AG09319 (cell line): ENCODE measurements around the gene CCDC6.

Experiments used
- DNase-seq: peaks from one replicate; pipeline ENCODE4 v3.0.0-alpha.2; 2010; ENCODE audit warnings: low read depth; ENCODE audit errors: extremely low read depth
- CTCF ChIP-seq: IDR thresholded peaks from 2 replicates; pipeline ENCODE4 v1.5.1; 2011; ENCODE audit warnings: low read depth, mild to moderate bottlenecking, inconsistent platforms, low read length, moderate library complexity

CCDC6 gene

GRCh38 chr10:59833810-59834209, 72.5 kb downstream of the CCDC6 start:
- TF ChIP-seq CTCF, result no peak
- DNase-seq, result no peak

GRCh38 chr10:59832506-59832905, 73.8 kb downstream of the CCDC6 start:
- no peak for DNase-seq
- TF ChIP-seq CTCF, result no peak

GRCh38 chr10:59831658-59832503, 74.5 kb downstream of the CCDC6 start:
- no peak for TF ChIP-seq CTCF
- no peak for DNase-seq

- TF ChIP-seq CTCF, result peak; percentile 89
- DNase-seq, result no peak
These were observed 75.6 kb downstream of the CCDC6 start for GRCh38 chr10:59830601-59831259.

GRCh38 chr10:59829601-59830000, 76.8 kb downstream of the CCDC6 start:
- no peak for TF ChIP-seq CTCF
- DNase-seq, result no peak

GRCh38 chr10:59829024-59829423, 77.3 kb downstream of the CCDC6 start:
- DNase-seq, result no peak
- TF ChIP-seq CTCF, result no peak

- TF ChIP-seq CTCF, result no peak
- no peak for DNase-seq
These were observed 80.4 kb downstream of the CCDC6 start for GRCh38 chr10:59825932-59826331.
